ENCODE results near the gene TRIM62.
"Not testable (repeated sequence)": the region's sequence is repeated elsewhere in the genome, so short reads cannot be mapped to it uniquely, and the experiment has no call there.

TRIM62 gene

DNA sequence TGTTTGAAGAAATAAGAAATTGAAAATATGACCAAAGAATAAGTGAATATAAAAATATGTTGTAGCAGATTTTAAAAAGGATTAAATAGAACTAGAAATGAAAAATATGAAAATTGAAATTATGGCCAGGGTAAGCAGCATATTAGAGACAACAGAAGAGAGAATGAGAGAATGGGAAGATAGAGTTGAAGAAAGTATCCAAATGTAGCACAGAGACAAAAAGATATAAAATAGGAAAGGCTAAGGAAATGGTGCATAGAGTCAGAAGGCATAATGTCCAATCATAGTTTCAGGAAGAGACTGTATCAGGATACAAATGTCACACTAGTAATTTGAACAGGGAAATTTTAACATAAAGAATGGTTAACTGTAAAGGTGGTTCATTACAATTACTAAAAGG is 71.4 kb downstream of the TRIM62 start:
- Histone ChIP-seq H3K27me3 (ENCODE audit: insufficient read depth, low read length) (no peaks in the 10 kb centered on the region), H3K36me3 (ENCODE audit: insufficient read depth, low read depth, low read length) (no peaks in the 10 kb centered on the region), H3K4me3 (ENCODE audit: low read length) (no peak overlapping the region), H3K9me3 (ENCODE audit: insufficient read depth, low read depth, low read length) (no peaks in the 10 kb centered on the region), H3K9ac (ENCODE audit: low read depth, low read length) (no peak overlapping the region), H3K27ac (ENCODE audit: low read length) (no peak overlapping the region), H3K4me1 (ENCODE audit: insufficient read depth, low read length) (no peaks in the 10 kb centered on the region)

- not testable (repeated sequence) for H3K9me3 ChIP-seq (ENCODE audit: insufficient read depth, low read depth, low read length); H3K9ac ChIP-seq (ENCODE audit: low read depth, low read length); H3K27me3 ChIP-seq (ENCODE audit: insufficient read depth, low read length); H3K4me1 ChIP-seq (ENCODE audit: insufficient read depth, low read length); H3K4me3 ChIP-seq (ENCODE audit: low read length); H3K27ac ChIP-seq (ENCODE audit: low read length); H3K36me3 ChIP-seq (ENCODE audit: insufficient read depth, low read depth, low read length)
These were observed 81.8 kb downstream of the TRIM62 start for GRCh38 chr1:33100119-33100415.

DNA sequence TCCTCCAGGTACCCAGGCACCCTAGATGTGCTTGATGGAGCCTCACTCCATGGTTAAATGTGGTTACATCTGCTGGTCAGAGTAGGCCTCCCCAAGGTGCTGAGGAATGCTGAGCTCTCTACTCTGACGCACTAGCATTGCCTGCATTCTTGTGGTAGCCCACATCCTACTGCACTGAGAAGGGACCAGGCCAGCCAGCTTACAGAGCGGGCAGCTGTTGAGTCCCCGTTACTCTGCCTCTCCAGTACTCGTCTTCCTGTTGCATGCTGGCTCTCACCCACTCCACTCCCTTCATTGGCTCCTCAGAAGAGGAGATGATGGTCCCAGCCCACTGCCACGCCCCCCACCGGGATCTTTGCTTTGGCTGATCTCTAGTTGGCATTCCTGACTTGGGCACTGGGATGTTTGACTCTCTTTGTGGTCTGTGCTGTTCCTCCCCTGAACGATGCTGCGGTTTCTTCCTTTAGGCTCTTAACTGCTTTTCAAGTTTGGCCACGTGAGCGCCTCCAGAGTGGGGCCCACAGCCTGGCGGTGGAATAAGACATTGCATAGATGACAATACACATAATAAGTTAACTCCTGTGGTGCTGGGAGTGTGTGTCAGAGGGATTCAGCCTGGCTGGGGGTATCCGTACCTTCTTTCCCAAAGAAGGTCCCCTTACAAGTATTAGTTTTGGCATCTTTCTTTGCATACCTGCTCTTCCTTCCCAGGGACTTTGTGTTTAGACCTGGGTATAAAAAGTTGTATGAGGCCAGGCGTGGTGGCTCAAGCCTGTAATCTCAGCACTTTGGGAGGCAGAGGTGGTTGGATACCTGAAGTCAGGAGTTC is 82.3 kb downstream of the TRIM62 start:
- Histone ChIP-seq H3K9ac (ENCODE audit: low read depth, low read length) (no peak overlapping the region), H3K9me3 (ENCODE audit: insufficient read depth, low read depth, low read length) (no peaks in the 10 kb centered on the region), H3K27ac (ENCODE audit: low read length) (no peak overlapping the region), H3K36me3 (ENCODE audit: insufficient read depth, low read depth, low read length) (no peaks in the 10 kb centered on the region), H3K4me3 (ENCODE audit: low read length) (no peak overlapping the region), H3K27me3 (ENCODE audit: insufficient read depth, low read length) (no peaks in the 10 kb centered on the region), H3K4me1 (ENCODE audit: insufficient read depth, low read length) (peaks cover 6% of the 10 kb centered on the region; the same call in 1 of the 2 replicates)

- no peak overlapping the region for H3K27ac ChIP-seq (ENCODE audit: low read length)
- H3K36me3 ChIP-seq (ENCODE audit: insufficient read depth, low read depth, low read length), result no peaks in the 10 kb centered on the region
- H3K4me1 ChIP-seq (ENCODE audit: insufficient read depth, low read length), result peaks cover 6% of the 10 kb centered on the region; the same call in 1 of the 2 replicates
- no peaks in the 10 kb centered on the region for H3K27me3 ChIP-seq (ENCODE audit: insufficient read depth, low read length)
- H3K9ac ChIP-seq (ENCODE audit: low read depth, low read length), result no peak overlapping the region
- H3K9me3 ChIP-seq (ENCODE audit: insufficient read depth, low read depth, low read length), result no peaks in the 10 kb centered on the region
- no peak overlapping the region for H3K4me3 ChIP-seq (ENCODE audit: low read length)
These were observed 83.5 kb downstream of the TRIM62 start for GRCh38 chr1:33098371-33098770.

GRCh38 chr1:33097762-33098161 is 84.1 kb downstream of the TRIM62 start:
- H3K9me3 ChIP-seq (ENCODE audit: insufficient read depth, low read depth, low read length), result no peaks in the 10 kb centered on the region
- no peaks in the 10 kb centered on the region for H3K36me3 ChIP-seq (ENCODE audit: insufficient read depth, low read depth, low read length)
- no peaks in the 10 kb centered on the region for H3K27me3 ChIP-seq (ENCODE audit: insufficient read depth, low read length)
- no peak overlapping the region for H3K9ac ChIP-seq (ENCODE audit: low read depth, low read length)
- peaks cover 6% of the 10 kb centered on the region; the same call in 1 of the 2 replicates for H3K4me1 ChIP-seq (ENCODE audit: insufficient read depth, low read length)
- H3K27ac ChIP-seq (ENCODE audit: low read length), result no peak overlapping the region
- no peak overlapping the region for H3K4me3 ChIP-seq (ENCODE audit: low read length)

GRCh38 chr1:33097137-33097611 is 84.7 kb downstream of the TRIM62 start:
- no peak overlapping the region for H3K9ac ChIP-seq (ENCODE audit: low read depth, low read length)

DNA sequence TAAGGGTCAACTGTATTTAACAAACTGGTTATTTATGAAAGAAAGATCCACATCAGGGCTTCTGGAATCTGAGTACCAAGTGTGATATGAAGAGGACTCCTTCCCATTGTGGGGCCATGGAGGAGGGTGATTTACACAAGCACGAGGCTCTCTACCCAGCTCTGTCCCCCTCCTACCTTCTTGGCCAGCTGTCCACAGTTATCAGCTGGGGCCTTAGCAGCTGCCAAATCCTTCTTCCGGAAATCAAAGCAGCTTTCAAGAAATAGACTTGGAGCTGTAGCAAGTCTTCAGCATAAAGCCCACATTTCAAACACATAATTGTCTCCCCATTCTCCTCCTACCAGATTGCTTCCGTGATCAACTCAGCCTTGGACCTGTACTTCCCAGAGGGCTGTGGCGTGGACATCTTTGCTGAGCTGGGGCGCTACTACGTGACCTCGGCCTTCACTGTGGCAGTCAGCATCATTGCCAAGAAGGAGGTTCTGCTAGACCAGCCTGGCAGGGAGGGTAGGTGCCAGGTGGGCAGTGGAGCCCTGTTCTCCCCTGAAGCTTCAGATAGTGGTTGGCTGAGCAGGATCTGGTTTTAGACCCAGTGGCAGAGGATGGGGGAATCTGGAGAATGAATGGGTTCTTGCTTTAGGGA is 85.4 kb downstream of the TRIM62 start:
- Histone ChIP-seq H3K27me3 (ENCODE audit: insufficient read depth, low read length) (no peaks in the 10 kb centered on the region), H3K4me1 (ENCODE audit: insufficient read depth, low read length) (peaks cover 6% of the 10 kb centered on the region; the same call in 1 of the 2 replicates), H3K9ac (ENCODE audit: low read depth, low read length) (no peak overlapping the region), H3K27ac (ENCODE audit: low read length) (no peak overlapping the region), H3K36me3 (ENCODE audit: insufficient read depth, low read depth, low read length) (no peaks in the 10 kb centered on the region), H3K4me3 (ENCODE audit: low read length) (no peak overlapping the region), H3K9me3 (ENCODE audit: insufficient read depth, low read depth, low read length) (no peaks in the 10 kb centered on the region)

More at GRCh38 chr1:33097137-33097611, 84.7 kb downstream of the TRIM62 start:
- peaks cover 6% of the 10 kb centered on the region; the same call in 1 of the 2 replicates for H3K4me1 ChIP-seq (ENCODE audit: insufficient read depth, low read length)
- H3K36me3 ChIP-seq (ENCODE audit: insufficient read depth, low read depth, low read length), result no peaks in the 10 kb centered on the region
- H3K27ac ChIP-seq (ENCODE audit: low read length), result no peak overlapping the region
- H3K4me3 ChIP-seq (ENCODE audit: low read length), result no peak overlapping the region
- no peaks in the 10 kb centered on the region for H3K27me3 ChIP-seq (ENCODE audit: insufficient read depth, low read length)
- H3K9me3 ChIP-seq (ENCODE audit: insufficient read depth, low read depth, low read length), result no peaks in the 10 kb centered on the region

Measured in iPS-20b (cell line).